Natural killer cell (primary cell): Measurements from ENCODE around the gene KLHDC8B. TPM values are rescaled to one million over a fixed set of nuclear protein-coding genes. Genes with fewer than 3 reads are reported as not detected.

Experiments used
- ATAC-seq, 3 donors: fragments of 150-1000 bp in 2 of 3; fragments of 200-7000 bp in 1 of 3; cut with Tn5 transposase; 1 replicate in 1 of 3; 2 replicates in 2 of 3; pipeline ENCODE4 v1.10.0; 2021; ENCODE audit warnings: mild to moderate bottlenecking in 2 of 3, moderate library complexity in 2 of 3
- DNase-seq, 2 donors: peaks; one replicate each; pipeline versions ENCODE4 v3.0.0 to v3.0.0-alpha.2; 2013 to 2021; ENCODE audit warnings: mixed read lengths in 1 of 2
- H3K27ac ChIP-seq: one replicate; pipeline ENCODE4 v1.5.1; 2013; ENCODE audit warnings: mild to moderate bottlenecking, low read length
- H3K27me3 ChIP-seq: one replicate; pipeline ENCODE4 v1.6.1; 2013; ENCODE audit warnings: low read length; ENCODE audit not compliant: control insufficient read depth, insufficient read depth
- H3K36me3 ChIP-seq: one replicate; pipeline ENCODE4 v1.6.1; 2013; ENCODE audit warnings: low read length; ENCODE audit not compliant: control insufficient read depth, insufficient read depth
- H3K4me1 ChIP-seq: one replicate; pipeline ENCODE4 v1.6.1; 2013; ENCODE audit warnings: low read length; ENCODE audit not compliant: control insufficient read depth, insufficient read depth
- H3K4me3 ChIP-seq: one replicate; pipeline ENCODE4 v1.5.1; 2013; ENCODE audit warnings: low read length
- H3K9me3 ChIP-seq: one replicate; pipeline ENCODE4 v1.6.1; 2013; ENCODE audit warnings: low read length; ENCODE audit not compliant: control insufficient read depth, insufficient read depth
- H3K27ac Mint-ChIP-seq, 2 donors: one replicate each; pipeline ENCODE4 v1.8.0; 2022; ENCODE audit warnings: mild to moderate bottlenecking in 2 of 2, mixed read lengths in 2 of 2, moderate library complexity in 1 of 2
- H3K27me3 Mint-ChIP-seq, 2 donors: one replicate each; pipeline ENCODE4 v1.8.0; 2022; ENCODE audit warnings: low read depth in 2 of 2, mixed read lengths in 2 of 2
- H3K36me3 Mint-ChIP-seq: one replicate; pipeline ENCODE4 v1.8.0; 2022; ENCODE audit warnings: mixed read lengths
- H3K4me1 Mint-ChIP-seq, 2 donors: one replicate each; pipeline ENCODE4 v1.8.0; 2022; ENCODE audit warnings: mixed read lengths in 2 of 2
- H3K4me3 Mint-ChIP-seq: one replicate; pipeline ENCODE4 v1.8.0; 2022; ENCODE audit warnings: mild to moderate bottlenecking, moderate library complexity, mixed read lengths
- H3K9me3 Mint-ChIP-seq, 2 donors: one replicate each; pipeline ENCODE4 v1.8.0; 2022; ENCODE audit warnings: mixed read lengths in 2 of 2
- WGBS: methylation state at CpG from one replicate; pipeline ENCODE4 v1.1.7; 2013; ENCODE audit warnings: missing lambda C conversion rate; ENCODE audit not compliant: insufficient coverage; 5-methylcytosine and 5-hydroxymethylcytosine counted together
- intact Hi-C: fragments of 100-400 bp; cut with micrococcal nuclease; formaldehyde crosslinking; loops from one replicate; pipeline ENCODE4 v1.14.2; 2022
- total RNA-seq, 4 donors: library from RNA; stranded (reverse); fragments of 120-200 nt in 1 of 4; gene quantifications; one replicate each; pipeline versions ENCODE4 v1.2.3 to v1.2.4, GENCODE V29; 2013 to 2022
- TF ChIP-seq, protein P1 (sequence below): fragments of 200-600 bp; IDR thresholded peaks from one replicate; pipeline ENCODE4 v1.8.0; 2022; ENCODE audit warnings: antibody characterized with exemption

The KLHDC8B gene
- total RNA-seq, 3 donors from 2014 or later (not counting 1 experiment from before 2014, with no cell fraction given) = 2.4 to 7.0 (median 3.5) TPM

DNA sequence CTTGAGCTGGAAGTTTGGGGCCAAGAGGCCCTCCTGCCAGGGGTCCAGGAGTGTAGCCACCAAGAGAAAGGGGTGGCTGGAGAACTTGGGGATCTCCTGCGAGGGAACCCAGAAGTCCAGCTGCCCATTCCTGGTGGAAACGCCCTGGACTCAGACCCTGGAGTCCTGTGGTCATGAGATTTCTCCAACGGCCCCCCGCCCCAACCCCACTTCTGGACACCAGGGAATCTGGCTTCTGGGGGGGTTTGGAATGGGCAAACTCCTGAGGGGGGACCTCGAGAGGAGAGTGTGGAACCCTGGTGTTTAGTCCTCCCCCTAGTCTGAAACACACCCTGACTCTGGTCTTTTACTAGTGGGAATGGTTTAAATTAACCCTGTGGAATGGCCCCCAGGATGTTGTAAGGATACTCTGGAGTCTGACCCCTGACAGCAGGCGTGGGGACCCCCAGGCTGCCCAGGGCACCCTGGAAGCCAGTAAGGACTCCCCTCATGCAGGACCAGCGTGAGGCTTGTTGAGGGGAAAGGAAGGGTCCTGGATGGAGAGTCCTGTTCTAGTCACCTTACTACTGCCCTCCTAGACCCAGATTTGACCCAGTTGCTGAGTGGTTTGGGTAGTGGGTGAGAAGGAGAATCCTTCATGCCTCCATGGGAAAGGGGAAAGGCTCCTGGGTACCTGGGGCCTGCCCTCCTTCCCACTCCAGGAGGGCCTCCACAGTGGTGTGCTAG is 540 bp downstream of the KLHDC8B start:
- DNase-seq (no peak), ATAC-seq (no peak)
- TF ChIP-seq, protein P1, sequence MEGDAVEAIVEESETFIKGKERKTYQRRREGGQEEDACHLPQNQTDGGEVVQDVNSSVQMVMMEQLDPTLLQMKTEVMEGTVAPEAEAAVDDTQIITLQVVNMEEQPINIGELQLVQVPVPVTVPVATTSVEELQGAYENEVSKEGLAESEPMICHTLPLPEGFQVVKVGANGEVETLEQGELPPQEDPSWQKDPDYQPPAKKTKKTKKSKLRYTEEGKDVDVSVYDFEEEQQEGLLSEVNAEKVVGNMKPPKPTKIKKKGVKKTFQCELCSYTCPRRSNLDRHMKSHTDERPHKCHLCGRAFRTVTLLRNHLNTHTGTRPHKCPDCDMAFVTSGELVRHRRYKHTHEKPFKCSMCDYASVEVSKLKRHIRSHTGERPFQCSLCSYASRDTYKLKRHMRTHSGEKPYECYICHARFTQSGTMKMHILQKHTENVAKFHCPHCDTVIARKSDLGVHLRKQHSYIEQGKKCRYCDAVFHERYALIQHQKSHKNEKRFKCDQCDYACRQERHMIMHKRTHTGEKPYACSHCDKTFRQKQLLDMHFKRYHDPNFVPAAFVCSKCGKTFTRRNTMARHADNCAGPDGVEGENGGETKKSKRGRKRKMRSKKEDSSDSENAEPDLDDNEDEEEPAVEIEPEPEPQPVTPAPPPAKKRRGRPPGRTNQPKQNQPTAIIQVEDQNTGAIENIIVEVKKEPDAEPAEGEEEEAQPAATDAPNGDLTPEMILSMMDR = no peak
- Mint-ChIP-seq H3K9me3 (no peaks in the 10 kb centered on the region), H3K4me1 (peaks cover 10 to 16% of the 10 kb centered on the region in 2 donors), H3K27me3 (no peaks in the 10 kb centered on the region), H3K27ac (no peak overlapping the region), H3K36me3 (no peaks in the 10 kb centered on the region), H3K4me3 (peak overlapping the region; percentile 56)
- H3K4me3 ChIP-seq = peak overlapping the region; percentile 68
- WGBS = 51% methylated on average over 5 of the region's 7 CpGs
- no peaks in the 10 kb centered on the region for H3K9me3 ChIP-seq
- H3K27ac ChIP-seq = no peak overlapping the region
- H3K27me3 ChIP-seq = no peaks in the 10 kb centered on the region
- H3K36me3 ChIP-seq = no peaks in the 10 kb centered on the region
- intact Hi-C loops = loop anchor here (1.0 kb wide), 1 partner anchor 277 kb away; no protein-coding TSS in a partner anchor
- peaks cover 18% of the 10 kb centered on the region for H3K4me1 ChIP-seq

DNA sequence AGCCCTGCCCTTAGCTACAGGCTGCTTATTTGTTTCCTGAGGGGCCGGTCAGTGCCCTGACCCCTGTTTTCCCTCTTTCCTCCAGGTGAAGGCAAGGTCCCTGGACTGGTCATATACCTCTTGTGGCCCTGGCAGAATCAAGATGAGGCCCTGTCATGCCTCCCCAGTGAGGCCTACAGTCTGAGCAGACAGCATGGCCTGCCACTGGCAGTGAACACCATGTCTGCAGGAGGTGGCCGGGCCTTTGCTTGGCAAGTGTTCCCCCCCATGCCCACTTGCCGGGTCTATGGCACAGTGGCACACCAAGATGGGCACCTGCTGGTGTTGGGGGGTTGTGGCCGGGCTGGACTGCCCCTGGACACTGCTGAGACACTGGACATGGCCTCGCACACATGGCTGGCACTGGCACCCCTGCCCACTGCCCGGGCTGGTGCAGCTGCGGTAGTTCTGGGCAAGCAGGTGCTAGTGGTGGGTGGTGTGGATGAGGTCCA is 1.2 kb downstream of the KLHDC8B start:
- Mint-ChIP-seq H3K27me3 (no peaks in the 10 kb centered on the region), H3K4me3 (peak overlapping the region; percentile 37), H3K9me3 (no peaks in the 10 kb centered on the region), H3K4me1 (peaks cover 10 to 16% of the 10 kb centered on the region in 2 donors), H3K36me3 (no peaks in the 10 kb centered on the region), H3K27ac (no peak overlapping the region)
- Histone ChIP-seq H3K4me1 (peaks cover 18% of the 10 kb centered on the region), H3K9me3 (no peaks in the 10 kb centered on the region), H3K27ac (no peak overlapping the region), H3K27me3 (no peaks in the 10 kb centered on the region), H3K4me3 (no peak overlapping the region), H3K36me3 (no peaks in the 10 kb centered on the region)
- ATAC-seq = no peak
- intact Hi-C loops = no loop called here
- DNase-seq = no peak
- WGBS = 89% methylated on average over 7 of the region's 7 CpGs
- TF ChIP-seq, protein P1 = no peak

DNA sequence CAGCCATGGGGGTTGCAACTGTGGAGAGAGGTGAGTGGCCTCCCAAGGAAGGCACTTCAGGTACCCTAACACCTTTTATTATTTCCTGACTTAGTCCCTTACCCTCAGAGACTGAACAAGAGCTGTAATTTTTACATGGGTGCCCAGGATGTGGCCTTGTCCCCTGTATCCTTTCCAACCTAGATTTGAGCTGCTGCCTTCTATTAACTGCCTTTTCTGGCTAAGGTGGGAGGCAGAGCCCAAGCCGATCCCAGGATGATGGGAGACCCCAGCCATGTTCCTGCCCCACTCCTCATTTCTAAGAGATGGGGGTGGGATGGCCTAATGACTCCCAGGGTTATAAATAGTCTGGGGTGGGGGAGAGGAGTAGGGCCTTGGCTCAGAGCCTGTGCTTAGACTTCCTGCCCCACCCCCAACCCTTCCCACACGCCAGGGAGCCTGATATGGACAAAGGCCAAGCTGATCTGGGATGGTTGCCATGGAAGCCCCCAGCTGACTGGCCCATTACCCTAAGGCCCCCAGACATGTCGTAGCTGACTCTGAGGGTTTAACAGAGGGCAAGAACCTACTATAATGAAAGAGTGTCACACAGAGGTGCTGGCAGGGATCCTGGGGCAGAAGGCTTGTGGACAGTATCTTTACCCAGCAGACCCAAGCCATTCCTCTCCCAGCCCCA is 1.9 kb downstream of the KLHDC8B start:
- Mint-ChIP-seq H3K4me3 (no peak overlapping the region), H3K9me3 (no peaks in the 10 kb centered on the region), H3K27me3 (peaks cover 0 to 2% of the 10 kb centered on the region in 2 donors), H3K36me3 (no peaks in the 10 kb centered on the region), H3K27ac (no peak overlapping the region), H3K4me1 (peaks cover 10 to 16% of the 10 kb centered on the region in 2 donors)
- H3K4me3 ChIP-seq = no peak overlapping the region
- intact Hi-C loops = no loop called here
- TF ChIP-seq, protein P1 = no peak
- WGBS = 82% methylated on average over 2 of the region's 3 CpGs
- ATAC-seq (no peak), DNase-seq (no peak)
- no peaks in the 10 kb centered on the region for H3K36me3 ChIP-seq
- H3K27me3 ChIP-seq = no peaks in the 10 kb centered on the region
- H3K9me3 ChIP-seq = no peaks in the 10 kb centered on the region
- peaks cover 18% of the 10 kb centered on the region for H3K4me1 ChIP-seq
- no peak overlapping the region for H3K27ac ChIP-seq
